HG02623 (cell line): Measurements from ENCODE around the gene CCDC188.
"Not testable (repeated sequence)": the region's sequence is repeated elsewhere in the genome, so short reads cannot be mapped to it uniquely, and the experiment has no call there.

Experiments used
- ATAC-seq: cut with Tn5 transposase; IDR thresholded peaks from one replicate; pipeline ENCODE4 v1.9.1; 2021; ENCODE audit warnings: moderate library complexity; ENCODE audit not compliant: unreplicated experiment

Gene CCDC188

GRCh38 chr22:20171288-20172140 lies 20.7 kb upstream of the CCDC188 start:
- no peak for ATAC-seq

- no peak for ATAC-seq
Observed at GRCh38 chr22:20170170-20170569, 19.3 kb upstream of the CCDC188 start.

DNA sequence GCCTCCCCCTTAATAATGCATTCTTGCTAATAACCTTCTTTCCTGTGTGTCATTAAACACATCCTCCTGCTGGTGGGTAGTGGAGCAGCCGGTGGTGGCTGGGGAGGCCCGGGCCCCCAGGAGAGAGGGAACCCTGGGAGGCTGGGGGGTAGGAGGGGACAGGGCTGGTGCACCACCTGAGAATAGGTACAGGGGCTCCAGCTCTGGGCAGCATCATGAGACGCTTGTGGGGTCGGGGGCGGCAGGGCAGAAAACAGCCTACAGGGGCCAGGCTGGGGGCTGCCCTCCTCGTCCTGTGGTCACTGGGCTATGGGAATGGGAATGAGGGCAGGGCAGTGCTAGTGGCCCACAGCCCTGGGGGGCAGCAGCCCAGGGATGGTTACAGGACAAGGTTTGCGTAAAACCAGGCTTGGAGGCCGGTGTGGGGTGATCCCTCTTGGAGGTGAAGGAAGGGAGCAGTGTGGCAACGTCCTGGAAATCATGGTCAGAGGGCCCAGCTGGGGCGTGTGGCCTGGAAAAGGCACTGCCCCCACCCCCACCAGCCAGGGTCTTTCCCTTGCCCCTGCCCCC lies 18.5 kb upstream of the CCDC188 start:
- no peak for ATAC-seq

DNA sequence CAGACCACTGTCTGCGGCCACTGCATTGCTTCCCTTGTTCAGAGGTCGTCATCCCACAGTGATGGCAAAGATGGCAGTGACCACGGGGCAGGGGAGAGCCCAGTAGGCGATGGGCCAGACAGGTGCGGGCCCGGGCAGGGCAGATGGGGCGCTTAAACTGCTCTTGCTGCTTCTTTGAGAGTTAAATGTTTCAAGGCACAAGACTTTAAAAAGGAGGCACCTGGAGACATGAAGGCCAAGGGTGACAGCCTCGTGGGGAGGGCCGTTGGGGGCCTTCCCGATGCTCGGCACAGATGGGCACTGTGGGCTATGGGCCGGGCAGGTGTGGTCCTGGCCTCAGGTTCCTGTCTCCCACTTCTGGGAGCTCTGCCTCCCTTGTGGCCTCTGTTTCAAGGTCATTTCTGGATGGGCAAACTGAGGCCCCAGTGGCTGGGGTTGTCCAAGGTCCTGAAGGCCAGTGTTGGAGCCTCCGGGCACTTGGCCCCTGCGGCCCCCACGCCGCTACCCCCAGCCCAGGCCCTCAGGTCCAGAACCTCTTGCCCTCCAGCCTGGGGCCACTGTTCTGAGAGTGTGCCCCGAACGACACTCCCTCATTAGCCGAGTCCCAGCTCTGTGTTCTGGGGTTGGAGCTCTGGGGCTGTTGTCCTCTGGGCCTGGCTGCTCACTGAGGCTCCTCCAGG lies 16.9 kb upstream of the CCDC188 start:
- ATAC-seq = no peak

GRCh38 chr22:20166703-20167102 lies 15.8 kb upstream of the CCDC188 start:
- no peak for ATAC-seq

- no peak for ATAC-seq
Observed at GRCh38 chr22:20165913-20166312, 15.1 kb upstream of the CCDC188 start.

DNA sequence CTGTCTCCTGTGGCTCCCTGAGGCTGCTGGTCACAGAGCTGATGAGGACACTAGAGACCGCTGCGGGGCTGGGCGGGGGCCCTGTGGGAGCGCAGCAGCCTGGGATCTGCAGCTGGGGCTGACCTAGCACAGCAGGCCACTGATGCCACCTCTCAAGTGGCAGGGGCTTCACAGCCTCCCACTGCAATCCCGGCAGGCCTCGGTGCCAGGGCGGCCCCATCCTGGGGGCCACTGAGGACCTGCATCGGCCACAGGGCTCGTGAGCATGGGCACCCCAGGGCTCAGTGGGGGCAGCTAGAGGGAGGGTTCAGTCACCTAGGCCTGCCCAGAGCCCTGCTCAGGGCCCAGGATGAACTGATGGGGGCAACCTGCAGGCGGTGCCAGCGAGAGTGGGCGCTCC lies 14.6 kb upstream of the CCDC188 start:
- no peak for ATAC-seq

DNA sequence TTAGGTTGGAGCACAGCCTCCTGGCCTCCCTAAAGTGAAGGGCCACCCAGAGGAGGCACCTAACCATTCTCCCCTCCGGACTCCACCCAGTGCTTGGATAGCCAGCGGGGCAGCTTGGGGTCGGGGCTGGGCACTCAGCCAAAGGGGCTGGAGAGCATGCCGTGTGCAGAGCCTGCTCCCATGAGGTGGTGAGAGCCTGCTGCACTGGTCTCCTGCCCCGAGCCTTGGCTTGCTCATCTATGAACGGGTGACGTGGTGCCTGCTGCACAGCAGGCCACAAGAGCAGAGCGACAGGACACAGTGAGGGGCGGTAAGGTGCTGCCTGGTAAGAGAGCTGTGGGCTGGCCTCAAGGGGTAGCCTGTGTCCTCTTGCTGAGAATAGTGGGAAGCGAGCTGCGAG lies 14.0 kb upstream of the CCDC188 start:
- ATAC-seq = no peak

DNA sequence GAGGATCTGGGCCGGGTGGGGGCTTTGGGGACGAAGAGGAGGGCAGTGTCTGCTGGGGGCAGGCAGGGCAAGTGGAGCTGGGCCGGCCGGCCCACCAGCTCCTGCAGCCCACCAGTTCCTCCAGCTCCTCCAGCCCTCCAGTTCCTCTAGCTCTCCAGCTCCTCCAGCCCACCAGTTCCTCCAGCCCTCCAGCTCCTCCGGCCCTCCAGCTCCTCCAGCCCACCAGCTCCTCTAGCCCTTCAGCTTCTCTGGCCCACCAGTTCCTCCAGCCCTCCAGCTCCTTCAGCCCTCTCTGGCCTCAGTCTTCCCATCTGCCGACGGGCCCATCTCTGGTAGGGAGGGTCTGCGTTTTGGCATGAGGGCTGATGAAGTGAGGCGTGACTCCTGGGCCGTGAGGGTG lies 9.2 kb upstream of the CCDC188 start:
- ATAC-seq = no peak

DNA sequence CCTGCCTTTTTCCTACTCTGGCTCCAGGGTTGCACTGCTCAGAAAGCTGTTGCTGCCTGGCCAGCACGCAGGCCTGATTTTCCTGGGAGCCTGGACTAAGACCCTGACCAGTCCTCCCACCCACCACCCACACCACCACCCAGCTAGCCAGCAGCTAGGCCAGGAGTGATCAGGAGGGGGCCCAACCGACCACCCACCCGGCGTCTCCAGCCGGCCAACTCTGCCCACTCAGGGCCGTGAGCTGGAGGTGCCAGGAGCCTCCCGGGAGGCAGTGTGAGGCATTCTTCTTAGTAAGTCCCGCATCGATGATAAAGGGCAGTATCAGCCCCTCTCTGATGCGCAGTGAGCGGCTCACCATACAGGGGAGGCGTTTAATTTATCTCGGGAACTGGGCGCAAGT lies 8.7 kb upstream of the CCDC188 start:
- ATAC-seq = not testable (repeated sequence)

DNA sequence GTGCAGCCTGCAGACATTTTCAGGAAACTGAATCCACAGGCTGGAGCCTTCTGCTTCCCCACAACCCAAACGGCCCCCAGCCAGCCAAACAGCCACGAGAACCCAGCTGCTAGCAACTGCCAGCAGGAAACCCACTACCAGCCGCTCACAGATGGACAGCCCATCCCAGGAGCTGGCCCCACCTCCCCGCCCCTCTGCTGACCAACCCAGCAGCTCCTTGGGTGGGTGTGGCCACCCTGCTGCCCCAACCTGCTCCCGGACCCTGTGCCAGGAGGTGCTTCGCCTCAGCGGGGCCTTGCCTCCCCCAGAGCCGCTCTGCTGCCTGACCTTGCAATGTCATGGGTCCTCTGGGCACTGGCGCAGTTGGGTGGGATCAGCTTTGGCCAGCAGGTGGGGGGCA lies 8.2 kb upstream of the CCDC188 start:
- ATAC-seq = no peak

DNA sequence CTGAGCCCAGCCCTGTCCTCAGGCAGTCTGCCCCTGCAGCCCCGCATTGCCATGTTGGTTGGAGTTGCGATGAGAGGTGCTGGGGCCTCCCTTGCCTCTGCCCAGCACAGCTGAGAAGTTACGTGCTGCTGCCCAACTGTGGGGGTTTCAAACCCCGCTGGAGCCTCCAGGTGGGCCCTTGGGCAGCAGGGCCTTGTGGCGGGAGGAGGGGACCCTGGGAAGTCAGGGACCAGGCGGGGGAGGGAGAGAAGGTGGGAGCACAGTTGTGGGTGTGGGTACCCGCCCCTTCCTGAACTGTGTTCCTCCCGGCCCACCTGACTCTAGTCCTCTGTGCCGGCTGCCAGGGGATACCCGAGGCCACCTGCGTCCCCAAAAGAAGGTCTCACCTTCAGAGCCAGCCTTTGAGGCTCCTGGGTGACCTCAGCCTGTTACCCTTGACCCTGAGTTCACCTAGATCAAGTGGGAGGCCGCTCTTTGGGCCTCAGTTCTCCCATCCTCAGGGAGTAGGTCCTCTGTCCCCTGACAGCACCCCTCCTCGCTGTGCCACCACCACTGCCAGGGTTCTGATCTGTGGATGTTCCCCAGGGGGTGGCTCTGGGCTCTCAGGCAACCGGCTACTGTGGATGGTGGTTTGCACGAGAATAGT lies 7.7 kb upstream of the CCDC188 start:
- no peak for ATAC-seq

DNA sequence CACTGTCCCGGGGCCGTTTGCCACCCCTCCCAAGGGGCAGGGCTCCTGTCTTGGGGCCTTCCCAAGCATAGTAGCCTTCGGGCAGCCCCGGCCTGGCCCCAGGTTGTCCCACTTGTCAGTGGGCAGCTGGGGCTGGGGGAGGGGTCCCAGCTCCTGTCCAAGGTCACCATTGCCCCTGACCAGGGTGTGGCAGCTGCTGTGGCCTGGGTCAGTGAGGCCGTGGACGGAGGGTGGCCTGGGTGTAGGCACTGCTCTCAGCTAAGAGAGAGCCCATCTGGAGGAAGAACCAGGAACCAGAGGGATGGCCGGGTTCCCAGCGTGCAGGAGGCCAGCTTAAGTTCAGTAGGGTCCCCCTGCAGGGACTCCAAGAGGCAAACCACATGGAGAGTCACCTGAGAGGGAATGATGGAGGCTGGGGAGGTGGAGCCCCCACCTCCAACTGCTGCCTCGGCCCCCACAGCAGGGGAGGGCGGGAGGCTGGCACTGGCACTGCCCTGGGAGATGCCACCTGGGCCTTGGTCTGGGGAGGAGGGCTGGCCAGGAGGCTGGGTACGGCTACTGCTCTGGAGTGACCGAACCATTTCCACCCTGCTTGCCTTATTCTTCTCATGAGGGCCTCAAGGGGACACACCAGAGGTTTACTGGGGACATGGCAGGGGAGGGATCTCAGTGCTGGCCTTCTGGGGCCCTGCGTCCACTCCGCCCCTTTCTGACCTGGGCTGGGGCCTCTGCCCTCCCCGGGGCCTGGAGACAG lies 6.8 kb upstream of the CCDC188 start:
- ATAC-seq = no peak

DNA sequence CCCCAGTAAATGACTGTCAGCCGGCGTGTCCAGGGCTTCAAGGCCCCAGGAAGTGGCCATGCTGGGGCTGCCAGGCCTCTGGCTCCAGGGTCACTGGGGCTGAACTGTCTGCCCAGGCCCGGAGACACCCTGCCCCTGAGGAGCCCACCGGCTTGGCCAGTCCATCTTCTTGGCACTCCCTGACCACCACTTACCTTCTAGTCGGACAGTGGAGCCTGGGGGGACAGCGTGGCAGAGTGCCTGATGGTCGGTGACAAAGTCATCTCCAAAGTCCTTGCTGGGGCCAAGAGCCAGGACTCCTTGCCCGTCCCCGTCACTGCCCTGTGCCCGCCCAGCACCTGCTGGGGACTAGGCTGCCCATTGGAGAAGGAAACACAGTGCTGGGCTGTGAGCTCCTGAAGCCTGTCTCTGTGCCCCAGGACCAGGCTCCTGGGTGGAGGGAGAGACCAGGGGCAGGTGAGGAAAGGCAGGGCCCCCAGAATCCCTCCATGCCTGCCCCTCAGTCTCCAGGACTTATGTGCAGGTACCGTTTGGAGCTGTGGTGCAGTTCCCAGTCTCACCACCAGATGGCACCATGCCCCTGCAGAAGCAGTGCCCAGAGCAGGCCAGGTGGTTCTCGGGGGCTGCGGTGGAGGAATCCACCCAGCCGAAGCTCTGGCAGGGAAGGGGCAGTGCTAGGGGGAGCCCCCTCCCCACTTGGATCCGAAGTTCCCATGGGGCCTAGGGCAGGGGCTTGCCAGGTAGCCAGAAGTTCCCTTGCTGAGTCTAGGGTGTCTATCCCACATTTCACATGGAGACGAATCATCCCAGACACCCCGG lies 6.0 kb upstream of the CCDC188 start:
- no peak for ATAC-seq

- ATAC-seq = no peak
Observed at GRCh38 chr22:20156042-20156389, 5.2 kb upstream of the CCDC188 start.

GRCh38 chr22:20155330-20156041 lies 4.6 kb upstream of the CCDC188 start:
- no peak for ATAC-seq

DNA sequence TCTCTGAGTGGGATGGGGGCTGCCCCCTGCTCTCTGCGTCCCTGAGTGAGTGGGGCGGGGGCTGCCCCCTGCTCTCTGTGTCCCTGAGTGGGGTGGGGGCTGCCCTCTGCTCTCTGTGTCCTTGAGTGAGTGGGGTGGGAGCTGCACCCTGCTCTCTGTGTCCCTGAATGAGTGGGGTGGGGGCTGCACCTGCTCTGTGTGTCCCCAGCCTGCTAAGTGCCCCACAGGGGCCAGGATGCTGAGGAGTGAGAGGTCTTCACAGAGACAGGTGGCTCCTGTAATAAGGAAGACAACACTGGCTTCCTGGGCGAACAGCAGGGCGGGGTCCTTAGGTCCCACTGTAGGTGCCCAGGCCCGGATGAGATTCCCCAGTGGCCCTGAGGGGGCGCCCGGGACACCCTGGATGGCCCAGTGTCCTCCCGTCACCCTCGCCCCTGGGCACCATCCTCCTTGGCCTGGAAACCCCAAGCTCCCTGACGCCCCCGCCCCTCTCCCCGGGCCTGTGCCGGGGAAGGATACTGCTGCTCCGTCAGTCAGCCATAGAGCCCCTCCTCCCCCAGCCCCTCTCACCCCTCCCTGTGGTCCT lies 3.8 kb upstream of the CCDC188 start:
- ATAC-seq = no peak

GRCh38 chr22:20153945-20154344 lies 3.1 kb upstream of the CCDC188 start:
- ATAC-seq = no peak

DNA sequence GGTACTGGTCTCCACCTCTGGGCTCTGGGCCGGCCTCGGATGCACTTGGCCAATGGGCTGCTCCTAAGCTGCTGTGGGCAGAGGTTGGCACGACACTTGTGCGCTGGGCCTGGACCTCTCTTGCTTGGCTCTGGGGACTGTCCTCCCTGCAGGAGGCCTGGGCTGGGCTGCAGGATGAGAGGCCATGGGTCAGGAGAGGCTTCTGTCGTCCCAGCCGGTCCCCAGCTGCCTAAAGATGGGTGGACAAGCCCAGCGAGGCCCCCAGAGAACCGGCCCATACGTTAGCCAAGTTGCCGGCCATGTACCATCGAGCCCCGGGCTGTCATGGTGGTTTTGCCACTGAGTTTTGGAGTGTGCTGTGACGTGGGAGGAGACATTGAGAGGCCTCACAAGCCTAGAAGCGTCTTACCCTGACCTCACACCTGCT lies 1.6 kb upstream of the CCDC188 start:
- ATAC-seq = no peak
